ENCODE data around the gene SLC25A10.

- TF ChIP-seq YY1 (tag by site-specific recombination; IDR thresholded peaks at IDR 0.05) = no peak
- TF ChIP-seq ZNF510 (tag by site-specific recombination; IDR thresholded peaks at IDR 0.05; ENCODE audit: insufficient replicate concordance) = no peak
- no peak for TF ChIP-seq SP2 (tag by site-specific recombination; IDR thresholded peaks at IDR 0.05)
- TF ChIP-seq ZNF423 (tag by site-specific recombination; IDR thresholded peaks at IDR 0.05) = no peak
- no peak for TF ChIP-seq TCF7L2 (IDR thresholded peaks at IDR 0.05; ENCODE audit: borderline replicate concordance, low read depth, low read length)
These were observed 24.1 kb upstream of the SLC25A10 start for GRCh38 chr17:81687770-81688541.
